KOPT-K1 (cell line): ENCODE data around the gene NHLRC4.
A peak's percentile ranks its signal among the peaks of the same experiment; 100 is the strongest.

Source experiments
- H3K27ac ChIP-seq: fragments of 200-600 bp; sonication (generic); 2 replicates; pipeline ENCODE4 v1.5.1; 2016; ENCODE audit warnings: antibody characterized with exemption, mild to moderate bottlenecking, low read depth, low read length; ENCODE audit not compliant: poor library complexity, severe bottlenecking
- H3K36me3 ChIP-seq: fragments of 200-600 bp; sonication (generic); 2 replicates; pipeline ENCODE4 v1.5.1; 2017; ENCODE audit warnings: antibody characterized with exemption, mild to moderate bottlenecking, low read length, moderate library complexity; ENCODE audit not compliant: insufficient read depth
- H3K9me3 ChIP-seq: fragments of 200-600 bp; sonication (generic); 2 replicates; pipeline ENCODE4 v1.5.1; 2017; ENCODE audit warnings: antibody characterized with exemption, low read length, mild to moderate bottlenecking; ENCODE audit not compliant: insufficient read depth, poor library complexity, severe bottlenecking

The NHLRC4 gene

DNA sequence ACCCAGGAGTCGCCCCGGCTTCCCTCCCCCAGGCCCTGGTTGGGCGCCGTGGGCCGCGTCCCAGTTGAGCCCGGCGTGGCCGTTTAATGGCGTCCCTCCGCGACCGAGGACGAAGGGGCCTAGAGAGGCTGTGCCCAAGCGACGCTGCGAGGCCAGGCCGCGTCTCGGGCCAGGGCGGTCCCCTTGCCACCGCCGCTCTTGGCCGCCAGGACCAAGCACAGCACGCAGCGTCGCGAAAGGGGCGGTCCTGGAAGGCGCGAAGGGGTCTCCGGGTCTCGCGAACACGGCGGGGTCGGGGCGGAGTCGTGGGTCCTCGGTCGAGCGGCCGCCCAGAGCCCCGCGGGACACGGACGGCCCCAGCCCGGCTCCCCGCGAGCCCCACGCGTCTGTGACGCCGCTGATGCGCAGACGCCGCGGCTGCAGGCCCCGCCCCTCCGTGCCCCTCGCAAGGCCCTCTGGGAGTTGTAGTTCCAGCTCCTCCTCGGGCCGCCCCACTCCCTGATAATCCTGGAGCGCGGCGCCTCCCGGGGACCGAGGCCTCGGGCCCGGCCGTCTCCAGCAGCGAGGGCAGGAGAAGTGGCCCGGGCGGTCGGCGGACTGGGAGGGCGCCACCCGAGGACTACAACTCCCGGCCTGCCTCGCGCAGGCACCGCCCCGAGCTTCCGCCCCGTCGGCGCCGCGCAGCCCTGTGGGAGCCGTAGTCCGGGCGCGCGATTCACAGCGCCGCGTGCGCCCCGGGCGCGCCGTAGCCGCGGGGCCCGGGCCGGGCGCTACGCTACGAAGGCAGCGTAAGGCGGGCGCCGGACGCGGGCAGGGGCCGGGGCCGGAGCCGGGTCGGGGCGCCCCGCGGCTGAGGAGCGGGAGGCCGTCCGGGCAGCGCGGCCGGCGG lies 39.5 kb upstream of the NHLRC4 start, which contains the start of gene CAPN15:
Gene CAPN15, plus strand, starts transcription at position 698 of the 889 bp plus-strand sequence. CDS start 19,127 bp downstream, outside the sequence.
- H3K27ac ChIP-seq, result peak within 1 kb of the TSS; percentile 82
- H3K9me3 ChIP-seq, result no peaks in the 10 kb centered on the region
- peaks cover 20% of the 10 kb centered on the region; the same call in 1 of the 2 replicates for H3K36me3 ChIP-seq

DNA sequence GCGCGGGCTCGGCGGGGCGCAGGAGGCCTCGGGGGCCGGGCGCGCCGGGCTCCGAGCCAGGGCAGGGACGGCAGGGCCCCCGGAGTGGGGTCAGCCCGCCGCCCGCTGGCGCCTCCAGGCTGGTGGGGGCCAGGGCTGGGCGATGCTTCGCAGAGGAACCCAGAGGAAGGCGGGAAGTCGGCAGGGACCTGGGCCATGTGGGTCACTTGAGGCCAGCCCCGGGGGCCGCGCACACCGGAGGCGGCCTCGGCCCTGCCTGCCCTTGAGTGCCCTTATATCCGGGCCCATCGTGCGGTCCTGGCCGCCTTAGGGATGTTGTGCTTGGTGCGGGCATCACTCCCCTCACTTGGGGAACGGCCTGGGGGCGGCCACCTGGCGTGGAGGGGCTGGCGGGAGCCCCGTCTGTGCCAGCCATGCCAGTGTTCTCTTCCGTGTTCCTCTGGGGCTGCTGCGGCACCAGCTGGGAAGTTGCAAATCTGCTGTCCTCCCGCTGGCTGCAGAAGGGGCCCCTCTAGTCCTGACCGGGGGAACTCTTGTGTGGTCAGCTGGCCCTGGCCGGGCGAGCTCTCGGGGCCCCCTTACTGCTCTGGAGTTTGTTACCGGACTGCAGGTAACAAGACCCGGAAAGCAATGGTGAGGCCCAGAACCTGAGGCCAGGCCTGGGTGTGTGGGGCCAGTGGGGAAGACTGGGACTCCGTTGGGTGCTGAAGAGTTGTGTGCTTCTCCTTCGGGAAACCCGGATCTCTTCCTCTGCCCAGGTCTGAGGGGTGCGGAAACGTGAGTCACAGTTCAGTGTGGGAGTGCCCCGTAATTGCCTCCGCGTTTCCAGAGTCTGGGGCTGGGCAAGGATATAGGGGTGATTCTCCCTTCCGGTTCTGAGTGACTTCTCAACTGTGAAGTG lies 38.4 kb upstream of the NHLRC4 start:
- H3K9me3 ChIP-seq, result no peaks in the 10 kb centered on the region
- H3K27ac ChIP-seq, result peak overlapping the region; percentile 82
- H3K36me3 ChIP-seq, result peaks cover 20% of the 10 kb centered on the region; the same call in 1 of the 2 replicates

DNA sequence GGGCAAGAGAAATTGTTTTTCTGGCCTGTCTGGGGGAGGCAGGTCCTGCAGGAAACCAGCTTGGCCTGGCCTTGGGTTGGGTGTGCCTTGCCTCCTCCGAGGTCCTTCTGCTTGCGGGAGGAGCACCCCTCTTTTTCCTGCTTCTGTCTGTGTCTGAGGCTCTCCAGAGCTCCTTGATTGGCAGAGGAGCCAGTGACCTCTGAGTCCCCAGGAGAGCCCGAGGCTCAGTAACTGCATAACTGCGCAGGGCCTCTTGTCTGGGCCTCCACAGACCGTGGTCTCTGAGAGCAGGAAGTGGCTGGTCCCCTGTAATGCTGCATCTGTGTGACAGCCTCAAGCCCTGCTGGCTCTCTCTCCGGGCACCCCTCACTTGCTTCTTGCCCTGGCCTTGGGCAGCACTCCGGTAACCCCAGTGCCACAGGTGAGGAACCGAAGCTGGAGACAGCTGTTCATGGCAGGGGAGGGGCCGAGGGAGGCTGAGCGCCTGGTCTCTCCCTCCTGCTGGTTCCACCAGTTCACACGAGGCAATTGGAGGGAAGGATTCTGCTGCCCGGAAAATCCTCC lies 37.7 kb upstream of the NHLRC4 start:
- Histone ChIP-seq H3K9me3 (no peaks in the 10 kb centered on the region), H3K27ac (peak overlapping the region; percentile 82), H3K36me3 (peaks cover 20% of the 10 kb centered on the region; the same call in 1 of the 2 replicates)

GRCh38 chr16:530111-530817 lies 36.5 kb upstream of the NHLRC4 start:
- Histone ChIP-seq H3K9me3 (no peaks in the 10 kb centered on the region), H3K27ac (no peak overlapping the region), H3K36me3 (peaks cover 12% of the 10 kb centered on the region; the same call in 1 of the 2 replicates)

DNA sequence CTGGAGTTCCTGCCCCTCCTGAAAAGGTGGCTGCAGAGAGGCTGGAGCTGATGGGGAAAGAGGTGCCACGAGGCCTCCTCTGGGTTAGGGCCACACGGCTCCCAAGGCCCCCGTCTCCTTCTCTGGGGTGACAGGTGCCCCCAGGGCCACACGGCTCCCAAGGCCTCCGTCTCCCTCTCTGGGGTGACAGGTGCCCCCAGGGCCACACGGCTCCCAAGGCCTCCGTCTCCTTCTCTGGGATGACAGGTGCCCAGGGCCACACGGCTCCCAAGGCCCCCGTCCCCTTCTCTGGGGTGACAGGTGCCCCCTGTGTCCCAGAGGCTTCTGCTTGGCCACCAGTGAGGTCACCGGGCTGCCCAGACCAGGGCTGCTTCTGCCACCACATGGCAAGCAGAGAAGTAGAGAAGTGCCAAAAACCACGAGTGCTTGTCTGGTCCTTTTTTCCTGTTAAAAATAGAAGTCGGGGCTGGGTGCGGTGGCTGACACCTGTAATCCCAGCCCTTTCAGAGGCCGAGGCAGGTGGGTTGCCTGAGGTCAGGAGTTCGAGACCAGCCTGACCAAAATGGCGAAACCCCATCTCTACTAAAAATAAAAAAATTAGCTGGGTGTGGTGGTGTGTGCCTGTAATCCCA lies 35.2 kb upstream of the NHLRC4 start:
- Histone ChIP-seq H3K9me3 (no peaks in the 10 kb centered on the region), H3K36me3 (peaks cover 12% of the 10 kb centered on the region; the same call in 1 of the 2 replicates), H3K27ac (no peak overlapping the region)

DNA sequence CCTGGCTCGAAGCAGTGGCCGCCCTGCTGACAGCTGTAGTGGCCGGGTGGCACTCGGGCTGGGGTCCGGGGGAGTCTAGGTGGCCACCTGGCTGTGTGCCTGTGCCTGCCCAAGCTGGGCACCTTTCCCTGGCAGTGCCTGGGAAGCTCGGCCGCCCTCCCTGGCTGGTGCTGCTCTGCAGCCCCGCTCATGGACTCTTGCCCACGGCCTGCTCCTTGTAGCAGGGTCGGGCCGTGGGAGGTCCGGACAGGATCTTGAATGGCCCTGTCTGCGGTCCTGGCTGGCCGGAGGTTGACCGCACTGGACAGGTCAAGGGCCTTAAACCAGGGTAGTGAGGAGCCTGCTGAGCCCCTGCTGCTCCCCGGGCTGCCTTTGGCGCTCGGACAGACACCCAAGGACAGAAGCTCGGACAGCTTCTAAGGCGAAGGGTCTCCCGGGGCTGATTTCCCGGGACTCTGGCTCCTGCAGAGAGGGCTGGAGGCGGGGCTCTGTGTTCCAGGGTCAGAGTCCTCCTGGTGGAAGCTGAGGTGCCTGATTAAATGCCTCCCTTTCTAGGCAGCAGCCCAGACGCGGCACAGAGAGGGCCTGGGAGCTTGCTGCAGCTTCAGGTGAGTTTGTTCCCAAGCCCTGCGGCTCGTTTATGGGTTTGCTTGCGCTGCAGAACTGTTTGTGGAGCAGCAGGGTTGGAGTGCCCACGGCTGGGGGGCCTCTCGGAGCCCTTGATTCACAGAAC lies 33.2 kb upstream of the NHLRC4 start:
- no peak overlapping the region for H3K27ac ChIP-seq
- H3K36me3 ChIP-seq, result peaks cover 30% of the 10 kb centered on the region; the same call in 1 of the 2 replicates
- H3K9me3 ChIP-seq, result no peaks in the 10 kb centered on the region

DNA sequence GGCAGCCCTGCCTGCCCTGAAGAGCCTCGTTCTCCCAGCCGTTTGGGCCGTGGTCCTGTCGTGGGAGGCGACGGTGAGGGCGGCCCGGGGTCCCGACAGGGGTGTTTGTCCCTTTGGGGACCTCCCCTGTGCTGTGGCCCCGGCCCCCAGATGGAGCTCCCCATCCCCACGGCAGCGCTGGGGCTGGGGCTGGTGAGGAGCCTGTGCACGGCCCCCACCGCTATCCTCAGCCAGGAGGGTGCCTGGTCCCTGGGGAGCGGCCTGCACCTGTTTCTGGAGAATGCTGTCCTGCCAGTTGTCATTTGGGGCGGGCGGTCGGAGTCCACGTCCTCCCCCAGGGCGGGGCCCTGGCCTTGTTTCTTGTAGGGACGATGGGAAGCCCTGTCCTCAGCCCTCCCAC lies 32.7 kb upstream of the NHLRC4 start:
- H3K9me3 ChIP-seq, result no peaks in the 10 kb centered on the region
- H3K27ac ChIP-seq, result no peak overlapping the region
- peaks cover 30% of the 10 kb centered on the region; the same call in 1 of the 2 replicates for H3K36me3 ChIP-seq

DNA sequence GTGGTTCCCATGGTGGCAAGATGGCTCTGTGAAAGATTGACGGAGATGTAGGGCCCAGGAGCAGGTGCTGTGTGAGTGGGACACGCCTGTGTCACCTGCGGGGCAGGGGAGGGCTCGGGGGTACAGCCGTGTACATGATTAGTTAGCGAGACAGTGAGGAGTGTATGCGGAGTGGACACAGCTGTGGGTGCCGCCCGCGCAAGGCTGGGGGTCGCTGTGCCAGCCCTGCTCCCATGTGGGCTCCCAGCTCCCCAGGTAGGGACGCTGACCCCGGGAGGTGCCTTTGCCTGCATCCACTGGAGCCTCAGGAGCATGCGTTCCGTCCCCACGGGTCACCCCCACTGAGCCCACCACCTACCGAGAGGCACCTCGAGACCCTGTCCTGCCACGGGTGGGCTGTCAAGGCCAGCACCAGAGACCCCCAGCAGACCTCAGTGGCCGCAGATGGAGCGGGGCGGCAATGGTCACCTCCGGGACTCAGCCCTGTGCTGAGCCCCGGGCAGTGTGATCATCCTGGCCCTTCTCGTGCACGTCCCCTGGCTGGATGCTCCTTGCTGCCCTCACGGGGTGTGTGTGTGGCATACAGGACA lies 31.9 kb upstream of the NHLRC4 start:
- H3K36me3 ChIP-seq, result peaks cover 25% of the 10 kb centered on the region; the same call in 1 of the 2 replicates
- no peaks in the 10 kb centered on the region for H3K9me3 ChIP-seq
- no peak overlapping the region for H3K27ac ChIP-seq

DNA sequence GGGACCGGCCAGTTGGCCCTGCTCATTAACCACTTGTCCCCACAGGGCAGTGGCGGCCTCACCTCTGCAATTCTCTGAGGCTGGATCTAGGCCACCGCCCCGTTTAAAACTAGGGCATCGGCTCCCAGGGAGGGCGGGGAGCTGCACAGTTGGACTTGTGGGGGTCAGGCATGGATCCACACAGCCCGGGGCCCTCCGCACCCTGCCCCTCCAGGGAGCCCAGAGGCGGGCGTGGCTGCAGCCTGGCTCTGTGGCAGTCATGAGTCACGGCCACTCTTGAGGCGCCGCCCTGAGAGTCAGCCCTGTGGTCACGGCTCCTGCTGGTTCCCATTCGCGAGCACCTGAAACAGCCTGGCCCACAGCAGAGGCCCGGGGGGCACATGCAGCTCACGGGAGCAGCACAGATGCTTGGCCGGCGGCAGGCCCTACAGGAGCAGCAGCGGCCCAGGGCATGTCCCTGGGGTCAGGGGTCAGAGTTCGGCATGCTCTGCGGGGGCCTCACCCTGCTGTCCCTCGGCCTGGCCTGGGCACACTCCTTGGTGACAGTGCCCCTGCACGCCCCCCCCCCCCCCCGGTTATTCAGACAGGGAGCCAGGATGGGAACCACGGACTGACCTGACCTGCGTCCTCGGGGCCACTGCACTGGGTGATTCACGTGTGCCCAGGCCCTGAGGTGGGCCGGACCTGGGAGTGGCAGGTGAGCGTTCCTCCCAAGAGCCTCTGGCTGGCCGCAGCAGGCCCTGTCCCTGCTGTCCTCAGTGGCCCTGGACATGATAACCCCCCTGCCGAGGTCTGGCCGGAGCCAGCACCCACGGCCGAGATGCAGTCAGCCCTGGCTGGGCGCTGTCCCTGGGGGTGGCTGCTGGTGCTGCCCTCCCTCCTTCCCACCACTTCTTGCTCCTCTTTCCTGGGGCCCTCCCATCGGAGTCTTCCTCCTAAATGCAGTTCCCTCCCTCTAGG lies 31.1 kb upstream of the NHLRC4 start:
- no peaks in the 10 kb centered on the region for H3K9me3 ChIP-seq
- peaks cover 22% of the 10 kb centered on the region; the same call in 1 of the 2 replicates for H3K36me3 ChIP-seq
- H3K27ac ChIP-seq, result no peak overlapping the region

- Histone ChIP-seq H3K36me3 (peaks cover 22% of the 10 kb centered on the region; the same call in 1 of the 2 replicates), H3K27ac (no peak overlapping the region), H3K9me3 (no peaks in the 10 kb centered on the region)
Observed at GRCh38 chr16:536746-537145, 30.1 kb upstream of the NHLRC4 start.

GRCh38 chr16:537415-538335 lies 29.1 kb upstream of the NHLRC4 start:
- Histone ChIP-seq H3K36me3 (peaks cover 22% of the 10 kb centered on the region; the same call in 1 of the 2 replicates), H3K9me3 (no peaks in the 10 kb centered on the region), H3K27ac (no peak overlapping the region)
